Stimulated activated effector memory CD8-positive, alpha-beta T cell treated with anti-CD3 and anti-CD28 coated beads, Interleukin-12 subunit alpha, Interleukin-12 subunit beta, amount 100 ng/mL, for 72 hours (primary cell): Measurements from ENCODE around the gene CEP112.

ENCODE experiments used
- ATAC-seq: fragments of 150-1000 bp; cut with Tn5 transposase; 2 replicates; pipeline ENCODE4 v1.10.0; 2021
- DNase-seq, 2 donors: peaks; one replicate each; pipeline ENCODE4 v3.0.0; 2021 to 2022; ENCODE audit warnings: low spot score in 2 of 2
- H3K27ac Mint-ChIP-seq: one replicate; pipeline ENCODE4 v1.8.0; 2022; ENCODE audit warnings: mild to moderate bottlenecking, mixed read lengths
- H3K36me3 Mint-ChIP-seq: one replicate; pipeline ENCODE4 v1.8.0; 2022; ENCODE audit warnings: mild to moderate bottlenecking, mixed read lengths
- H3K4me1 Mint-ChIP-seq: one replicate; pipeline ENCODE4 v1.8.0; 2022; ENCODE audit warnings: mixed read lengths
- H3K4me3 Mint-ChIP-seq: one replicate; pipeline ENCODE4 v1.8.0; 2022; ENCODE audit warnings: mild to moderate bottlenecking, mixed read lengths
- H3K9me3 Mint-ChIP-seq: one replicate; pipeline ENCODE4 v1.8.0; 2022; ENCODE audit warnings: mixed read lengths

The CEP112 gene

GRCh38 chr17:65727832-65728231, 464.1 kb downstream of the CEP112 start:
- H3K4me1 Mint-ChIP-seq, result no peaks in the 10 kb centered on the region
- H3K4me3 Mint-ChIP-seq, result no peak overlapping the region
- no peak overlapping the region for H3K27ac Mint-ChIP-seq
- ATAC-seq (no peak), DNase-seq (no peak)
- H3K9me3 Mint-ChIP-seq, result no peaks in the 10 kb centered on the region
- H3K36me3 Mint-ChIP-seq, result no peaks in the 10 kb centered on the region

GRCh38 chr17:65727246-65727645, 464.7 kb downstream of the CEP112 start:
- Mint-ChIP-seq H3K9me3 (no peaks in the 10 kb centered on the region), H3K27ac (no peak overlapping the region), H3K36me3 (no peaks in the 10 kb centered on the region), H3K4me1 (no peaks in the 10 kb centered on the region), H3K4me3 (no peak overlapping the region)
- ATAC-seq, result no peak
- DNase-seq, result no peak

GRCh38 chr17:65723431-65724151, 468.3 kb downstream of the CEP112 start:
- Mint-ChIP-seq H3K27ac (no peak overlapping the region), H3K4me3 (no peak overlapping the region), H3K4me1 (no peaks in the 10 kb centered on the region), H3K9me3 (no peaks in the 10 kb centered on the region), H3K36me3 (no peaks in the 10 kb centered on the region)
- DNase-seq, result no peak
- no peak for ATAC-seq

- no peaks in the 10 kb centered on the region for H3K36me3 Mint-ChIP-seq
- H3K9me3 Mint-ChIP-seq, result no peaks in the 10 kb centered on the region
- no peak overlapping the region for H3K4me3 Mint-ChIP-seq
- DNase-seq, result no peak
- ATAC-seq, result no peak
- H3K4me1 Mint-ChIP-seq, result no peaks in the 10 kb centered on the region
- H3K27ac Mint-ChIP-seq, result no peak overlapping the region
These were observed 473.3 kb downstream of the CEP112 start for GRCh38 chr17:65718601-65719000.

- Mint-ChIP-seq H3K27ac (no peak overlapping the region), H3K4me1 (no peaks in the 10 kb centered on the region), H3K9me3 (no peaks in the 10 kb centered on the region), H3K36me3 (no peaks in the 10 kb centered on the region), H3K4me3 (no peak overlapping the region)
- ATAC-seq, result no peak
- no peak for DNase-seq
These were observed 479.3 kb downstream of the CEP112 start for GRCh38 chr17:65712383-65713267.

- Mint-ChIP-seq H3K36me3 (no peaks in the 10 kb centered on the region), H3K4me1 (no peaks in the 10 kb centered on the region), H3K9me3 (no peaks in the 10 kb centered on the region), H3K4me3 (no peak overlapping the region), H3K27ac (no peak overlapping the region)
- ATAC-seq, result no peak
- DNase-seq, result no peak
These were observed 480.2 kb downstream of the CEP112 start for GRCh38 chr17:65711671-65712276.

- no peak for DNase-seq
These were observed 484.2 kb downstream of the CEP112 start for GRCh38 chr17:65707780-65708179.

GRCh38 chr17:65704731-65705130, 487.2 kb downstream of the CEP112 start:
- no peak for ATAC-seq
- H3K4me1 Mint-ChIP-seq, result no peaks in the 10 kb centered on the region
- H3K27ac Mint-ChIP-seq, result no peak overlapping the region
- no peaks in the 10 kb centered on the region for H3K9me3 Mint-ChIP-seq
- DNase-seq, result no peak
- H3K4me3 Mint-ChIP-seq, result no peak overlapping the region
- no peaks in the 10 kb centered on the region for H3K36me3 Mint-ChIP-seq

More at GRCh38 chr17:65707780-65708179, 484.2 kb downstream of the CEP112 start:
- no peak overlapping the region for H3K27ac Mint-ChIP-seq
- ATAC-seq, result no peak
- H3K4me3 Mint-ChIP-seq, result no peak overlapping the region
- no peaks in the 10 kb centered on the region for H3K9me3 Mint-ChIP-seq
- H3K36me3 Mint-ChIP-seq, result no peaks in the 10 kb centered on the region
- no peaks in the 10 kb centered on the region for H3K4me1 Mint-ChIP-seq

GRCh38 chr17:65703891-65704290, 488.0 kb downstream of the CEP112 start:
- Mint-ChIP-seq H3K4me1 (no peaks in the 10 kb centered on the region), H3K4me3 (no peak overlapping the region), H3K36me3 (no peaks in the 10 kb centered on the region), H3K27ac (no peak overlapping the region), H3K9me3 (no peaks in the 10 kb centered on the region)
- DNase-seq (no peak), ATAC-seq (no peak)

- Mint-ChIP-seq H3K27ac (no peak overlapping the region), H3K36me3 (no peaks in the 10 kb centered on the region), H3K4me3 (no peak overlapping the region), H3K4me1 (no peaks in the 10 kb centered on the region), H3K9me3 (no peaks in the 10 kb centered on the region)
- no peak for DNase-seq
- ATAC-seq, result no peak
These were observed 492.5 kb downstream of the CEP112 start for GRCh38 chr17:65699459-65699858.

GRCh38 chr17:65698381-65699061, 493.4 kb downstream of the CEP112 start:
- Mint-ChIP-seq H3K4me1 (no peaks in the 10 kb centered on the region), H3K36me3 (no peaks in the 10 kb centered on the region), H3K4me3 (no peak overlapping the region), H3K9me3 (no peaks in the 10 kb centered on the region), H3K27ac (no peak overlapping the region)
- DNase-seq (no peak), ATAC-seq (no peak)

GRCh38 chr17:65697661-65698060, 494.3 kb downstream of the CEP112 start:
- H3K36me3 Mint-ChIP-seq, result no peaks in the 10 kb centered on the region
- ATAC-seq (no peak), DNase-seq (no peak)
- no peak overlapping the region for H3K27ac Mint-ChIP-seq
- no peaks in the 10 kb centered on the region for H3K4me1 Mint-ChIP-seq
- no peaks in the 10 kb centered on the region for H3K9me3 Mint-ChIP-seq
- H3K4me3 Mint-ChIP-seq, result no peak overlapping the region

GRCh38 chr17:65696739-65697394, 495.1 kb downstream of the CEP112 start:
- H3K27ac Mint-ChIP-seq, result no peak overlapping the region
- no peak for DNase-seq

GRCh38 chr17:65694601-65695000, 497.3 kb downstream of the CEP112 start:
- ATAC-seq, result no peak
- DNase-seq, result no peak
- Mint-ChIP-seq H3K27ac (no peak overlapping the region), H3K4me3 (no peak overlapping the region), H3K9me3 (no peaks in the 10 kb centered on the region), H3K36me3 (no peaks in the 10 kb centered on the region), H3K4me1 (peaks cover 8% of the 10 kb centered on the region)

More at GRCh38 chr17:65696739-65697394, 495.1 kb downstream of the CEP112 start:
- H3K4me3 Mint-ChIP-seq, result no peak overlapping the region
- H3K36me3 Mint-ChIP-seq, result no peaks in the 10 kb centered on the region
- no peaks in the 10 kb centered on the region for H3K4me1 Mint-ChIP-seq
- H3K9me3 Mint-ChIP-seq, result no peaks in the 10 kb centered on the region
- ATAC-seq, result no peak
